Tibial nerve (tissue), 4 donors: Measurements from ENCODE around the gene NFX1. TPM values are rescaled to one million over a fixed set of nuclear protein-coding genes. Genes with fewer than 3 reads are reported as not detected.
"Not testable (repeated sequence)": the region's sequence is repeated elsewhere in the genome, so short reads cannot be mapped to it uniquely, and the experiment has no call there.

Experiments
- DNase-seq, 2 donors: peaks; one replicate each; pipeline ENCODE4 v3.0.0-alpha.2; 2019; ENCODE audit warnings: low spot score in 2 of 2
- H3K27ac ChIP-seq, 4 donors: fragments of 200-600 bp; sonication (generic) in 3 of 4; one replicate each; pipeline ENCODE4 v1.5.1; 2017 to 2019; ENCODE audit warnings: mild to moderate bottlenecking in 1 of 4
- H3K27me3 ChIP-seq, 2 donors: fragments of 200-600 bp; sonication (generic) in 1 of 2; one replicate each; pipeline versions ENCODE4 v1.5.1 to v1.6.0; 2017 to 2019
- H3K36me3 ChIP-seq, 3 donors: fragments of 200-600 bp; sonication (generic); one replicate each; pipeline ENCODE4 v1.5.1; 2018 to 2019
- H3K4me1 ChIP-seq, 4 donors: fragments of 200-600 bp; sonication (generic) in 3 of 4; one replicate each; pipeline ENCODE4 v1.5.1; 2017 to 2019
- H3K4me3 ChIP-seq, 4 donors: fragments of 200-600 bp; sonication (generic) in 3 of 4; one replicate each; pipeline ENCODE4 v1.5.1; 2017 to 2019; ENCODE audit warnings: mild to moderate bottlenecking in 1 of 4, moderate library complexity in 1 of 4
- H3K9me3 ChIP-seq, 4 donors: fragments of 200-600 bp; sonication (generic) in 3 of 4; one replicate each; pipeline ENCODE4 v1.5.1; 2017 to 2019
- CTCF ChIP-seq, 5 experiments: fragments of 200-600 bp in 3 of 5; fragments of 450-650 bp in 2 of 5; sonication (generic) in 3 of 5; IDR thresholded peaks; one replicate each; pipeline ENCODE4 v1.5.1; 2016 to 2019; ENCODE audit warnings: antibody characterized with exemption in 5 of 5, mild to moderate bottlenecking in 3 of 5, moderate library complexity in 2 of 5
- EP300 ChIP-seq, 2 donors: sonication (generic); formaldehyde crosslinking; IDR thresholded peaks; one replicate each; pipeline ENCODE4 v1.6.1; 2017; ENCODE audit warnings: antibody characterized with exemption in 2 of 2, mild to moderate bottlenecking in 1 of 2
- POLR2A ChIP-seq, 2 donors: fragments of 450-650 bp; IDR thresholded peaks; one replicate each; pipeline ENCODE4 v1.6.1; 2017; ENCODE audit warnings: antibody characterized with exemption in 2 of 2, mild to moderate bottlenecking in 2 of 2, moderate library complexity in 2 of 2
- WGBS, 2 donors: methylation state at CpG; one replicate each; pipeline ENCODE4 v1.1.5; 2018; 5-methylcytosine and 5-hydroxymethylcytosine counted together
- total RNA-seq, 4 donors: library from RNA; depleted of rRNA; stranded (reverse); fragments of >200 nt; gene quantifications; one replicate each; pipeline ENCODE4 v1.1.0, GENCODE V29; 2016

NFX1 gene
- total RNA-seq, 4 donors from 2014 or later = 35.2 to 45.9 (median 40.5) TPM

GRCh38 chr9:33378121-33378795, 87.9 kb downstream of the NFX1 start:
- no peak for DNase-seq
- peaks cover 0 to 3% (median 0%) of the 10 kb centered on the region in 3 donors for H3K36me3 ChIP-seq
- TF ChIP-seq POLR2A (IDR thresholded peaks at IDR 0.05) (no peak), EP300 (IDR thresholded peaks at IDR 0.05) (no peak), CTCF (IDR thresholded peaks at IDR 0.05) (no peak)
- no peak overlapping the region for H3K4me3 ChIP-seq
- H3K27me3 ChIP-seq = no peaks in the 10 kb centered on the region
- no peaks in the 10 kb centered on the region for H3K9me3 ChIP-seq
- H3K4me1 ChIP-seq = peaks cover 0 to 7% (median 2%) of the 10 kb centered on the region in 4 donors
- 67 to 70% methylated on average over 9 of the region's 9 CpGs for WGBS, 2 donors
- no peak overlapping the region for H3K27ac ChIP-seq

DNA sequence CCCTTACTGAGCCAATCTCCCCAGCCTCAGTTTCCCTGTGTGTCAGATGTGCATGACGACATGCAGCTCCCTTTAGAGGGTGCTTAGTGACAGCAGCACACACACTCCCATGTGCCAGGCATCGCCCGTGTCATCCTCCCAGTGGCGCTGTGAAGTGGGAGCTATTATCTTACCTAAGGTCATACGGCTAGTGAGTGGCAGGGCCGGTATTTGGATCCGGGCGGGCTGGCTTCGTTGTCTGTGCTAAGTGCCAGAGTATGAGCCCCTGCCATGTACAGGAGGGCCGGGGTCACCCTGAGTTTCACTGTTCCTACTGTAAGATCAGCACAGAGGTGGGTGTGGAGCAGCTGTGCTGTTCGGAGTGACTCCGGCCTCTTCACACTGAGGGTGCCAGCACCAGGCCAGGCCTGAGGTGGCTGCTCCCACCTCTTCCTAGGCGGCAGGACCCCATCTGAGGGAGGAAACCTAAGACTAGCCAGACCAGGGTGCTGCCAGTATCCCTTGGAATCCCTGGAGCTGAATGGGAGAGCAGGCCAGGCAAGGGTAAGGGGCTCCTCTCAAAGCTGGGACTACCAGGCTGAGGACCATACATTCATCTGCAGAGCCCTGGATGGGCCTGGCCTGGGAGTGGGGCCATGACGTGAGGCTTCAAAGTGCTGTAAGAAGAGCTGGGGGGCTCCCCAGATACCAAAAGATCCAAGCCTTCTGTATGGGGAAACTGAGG, 89.5 kb downstream of the NFX1 start:
- Histone ChIP-seq H3K9me3 (no peaks in the 10 kb centered on the region), H3K4me1 (peaks cover 0 to 7% (median 2%) of the 10 kb centered on the region in 4 donors), H3K27me3 (no peaks in the 10 kb centered on the region), H3K36me3 (no peaks in the 10 kb centered on the region), H3K4me3 (no peak overlapping the region), H3K27ac (no peak overlapping the region)
- TF ChIP-seq EP300 (IDR thresholded peaks at IDR 0.05) (no peak), POLR2A (IDR thresholded peaks at IDR 0.05) (no peak), CTCF (IDR thresholded peaks at IDR 0.05) (no peak)
- WGBS, 2 donors = 83 to 87% methylated on average over 14 of the region's 14 CpGs
- DNase-seq = no peak

DNA sequence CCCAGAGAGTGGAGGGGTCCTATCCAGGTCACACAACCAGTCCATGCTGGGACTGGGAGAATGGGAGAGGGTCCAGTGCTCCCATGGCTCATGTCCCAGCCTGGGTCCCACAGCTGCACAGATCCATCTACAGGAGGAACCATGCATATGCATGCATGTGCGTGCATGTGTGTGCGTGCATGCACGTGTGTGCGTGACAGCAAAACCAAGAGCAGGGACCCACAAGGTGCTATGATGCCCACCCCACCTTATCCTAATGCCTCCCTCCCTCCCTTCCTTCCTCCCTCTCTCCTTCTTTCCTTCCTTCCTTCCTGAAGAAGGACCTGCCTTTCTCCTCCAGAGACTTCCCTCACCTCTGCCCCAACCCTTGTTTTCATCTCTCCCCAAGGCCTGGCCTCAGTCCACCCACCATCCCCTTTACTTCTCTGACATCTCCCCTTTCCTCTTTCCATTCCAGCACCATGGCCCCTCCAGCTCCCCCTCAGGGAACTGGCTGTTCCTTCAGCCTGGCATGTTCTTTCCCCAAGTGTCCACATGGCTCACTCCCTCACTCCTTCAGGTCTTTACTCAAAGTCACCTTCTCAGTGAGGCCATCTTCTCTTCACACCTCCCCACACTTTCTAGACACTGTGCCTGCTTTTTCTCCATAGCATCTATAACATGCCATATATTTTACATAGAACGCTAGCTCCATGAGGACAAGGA, 90.2 kb downstream of the NFX1 start:
- no peaks in the 10 kb centered on the region for H3K27me3 ChIP-seq
- H3K36me3 ChIP-seq = no peaks in the 10 kb centered on the region
- no peak overlapping the region for H3K4me3 ChIP-seq
- 91 to 95% methylated on average over 5 of the region's 5 CpGs for WGBS, 2 donors
- DNase-seq = no peak
- H3K27ac ChIP-seq = no peak overlapping the region
- H3K9me3 ChIP-seq = no peaks in the 10 kb centered on the region
- H3K4me1 ChIP-seq = peaks cover 0 to 2% (median 0%) of the 10 kb centered on the region in 4 donors
- TF ChIP-seq EP300 (IDR thresholded peaks at IDR 0.05) = no peak
- no peak for TF ChIP-seq CTCF (IDR thresholded peaks at IDR 0.05)

DNA sequence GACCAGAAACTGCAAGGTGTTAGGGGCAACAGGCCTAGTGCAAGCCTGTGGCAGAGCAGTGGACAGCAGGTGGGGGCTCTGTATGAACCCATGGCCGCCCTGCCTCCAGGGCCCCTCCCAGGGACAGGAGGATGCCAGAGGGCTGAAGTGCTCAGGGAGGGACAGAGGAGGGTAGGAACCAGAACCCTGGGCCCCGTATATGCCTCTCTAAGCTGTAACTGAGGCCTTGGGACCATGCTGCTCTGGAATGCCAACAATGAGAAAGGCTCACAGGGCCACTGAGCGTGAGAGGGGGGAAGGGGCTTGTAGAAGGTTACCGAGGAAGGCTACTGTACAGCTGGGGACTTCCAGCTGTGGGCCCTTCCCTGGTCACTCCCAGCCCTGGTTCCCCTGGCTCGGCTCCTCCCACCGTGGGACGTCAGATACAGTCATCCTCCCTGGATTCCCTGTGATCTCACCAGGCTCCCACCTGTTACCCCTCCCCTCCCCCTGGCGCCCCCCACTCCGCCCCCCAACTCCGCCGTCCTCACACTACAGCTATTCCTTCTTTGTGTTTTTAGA, 91.0 kb downstream of the NFX1 start:
- no peak for TF ChIP-seq POLR2A (IDR thresholded peaks at IDR 0.05)
- TF ChIP-seq EP300 (IDR thresholded peaks at IDR 0.05) = no peak
- TF ChIP-seq CTCF (IDR thresholded peaks at IDR 0.05) = no peak
- no peak for DNase-seq
- WGBS, 2 donors = 49 to 59% methylated on average over 11 of the region's 11 CpGs
- Histone ChIP-seq H3K9me3 (no peaks in the 10 kb centered on the region), H3K27me3 (no peaks in the 10 kb centered on the region), H3K27ac (no peak overlapping the region), H3K36me3 (no peaks in the 10 kb centered on the region), H3K4me1 (no peaks in the 10 kb centered on the region), H3K4me3 (no peak overlapping the region)

DNA sequence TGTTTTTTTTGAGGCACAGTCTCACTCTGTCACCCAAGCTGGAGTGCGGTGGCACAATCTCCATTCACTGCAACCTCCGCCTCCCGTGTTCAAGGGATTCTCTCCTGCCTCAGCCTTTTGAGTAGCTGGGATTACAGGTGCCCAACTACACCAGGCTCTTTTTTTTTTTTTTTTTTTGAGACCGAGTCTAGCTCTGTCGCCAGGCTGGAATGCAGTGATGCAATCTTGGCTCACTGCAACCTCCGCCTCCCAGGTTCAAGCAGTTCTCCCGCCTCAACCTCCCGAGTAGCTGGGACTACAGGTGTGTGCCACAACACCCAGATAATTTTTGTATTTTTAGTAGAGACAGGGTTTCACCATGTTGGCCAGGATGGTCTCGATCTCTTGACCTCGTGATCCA, 92.1 kb downstream of the NFX1 start:
- H3K9me3 ChIP-seq, DNase-seq, H3K36me3 ChIP-seq, H3K27ac ChIP-seq, H3K4me3 ChIP-seq, H3K4me1 ChIP-seq, H3K27me3 ChIP-seq: not testable (repeated sequence)
- 81 to 82% methylated on average over 10 of the region's 10 CpGs for WGBS, 2 donors

DNA sequence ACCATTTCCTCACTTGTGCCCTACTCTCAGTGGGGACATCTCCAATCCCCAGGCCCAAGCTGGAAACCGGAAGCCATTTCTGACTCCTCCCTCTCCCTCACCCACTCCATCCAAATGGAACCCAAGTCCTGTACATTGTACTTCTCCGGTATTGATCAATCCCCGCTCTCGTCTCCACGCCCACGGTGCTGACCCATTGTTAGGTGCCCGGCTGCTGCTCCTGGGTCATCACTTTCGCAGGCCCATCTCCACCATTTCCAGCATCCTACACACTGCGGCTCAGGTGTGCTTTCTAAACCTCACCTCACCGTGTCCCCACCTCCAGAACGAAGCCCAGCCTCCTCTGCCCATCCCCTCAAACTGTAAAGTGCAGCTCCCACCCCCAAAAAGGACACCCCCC, 93.1 kb downstream of the NFX1 start:
- not testable (repeated sequence) for H3K27ac ChIP-seq, H3K4me3 ChIP-seq, H3K36me3 ChIP-seq, H3K4me1 ChIP-seq, H3K9me3 ChIP-seq, H3K27me3 ChIP-seq, DNase-seq
- 93 to 94% methylated on average over 11 of the region's 11 CpGs for WGBS, 2 donors

GRCh38 chr9:33385536-33385935, 95.2 kb downstream of the NFX1 start:
- not testable (repeated sequence) for H3K36me3 ChIP-seq, DNase-seq, H3K4me3 ChIP-seq, H3K9me3 ChIP-seq, H3K27me3 ChIP-seq, H3K27ac ChIP-seq, H3K4me1 ChIP-seq
- 87 to 97% methylated on average over 3 to 4 of the region's 11 CpGs for WGBS, 2 donors

GRCh38 chr9:33385979-33386640, 95.8 kb downstream of the NFX1 start:
- not testable (repeated sequence) for H3K9me3 ChIP-seq, H3K27ac ChIP-seq, DNase-seq, H3K36me3 ChIP-seq, H3K4me3 ChIP-seq, H3K27me3 ChIP-seq, H3K4me1 ChIP-seq
- 73 to 76% methylated on average over 22 to 23 of the region's 23 CpGs for WGBS, 2 donors
